ENCODE measurements around the gene TMEM86B.
A peak's percentile ranks its signal among the peaks of the same experiment; 100 is the strongest.

Gene TMEM86B, protein sequence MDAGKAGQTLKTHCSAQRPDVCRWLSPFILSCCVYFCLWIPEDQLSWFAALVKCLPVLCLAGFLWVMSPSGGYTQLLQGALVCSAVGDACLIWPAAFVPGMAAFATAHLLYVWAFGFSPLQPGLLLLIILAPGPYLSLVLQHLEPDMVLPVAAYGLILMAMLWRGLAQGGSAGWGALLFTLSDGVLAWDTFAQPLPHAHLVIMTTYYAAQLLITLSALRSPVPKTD

DNA sequence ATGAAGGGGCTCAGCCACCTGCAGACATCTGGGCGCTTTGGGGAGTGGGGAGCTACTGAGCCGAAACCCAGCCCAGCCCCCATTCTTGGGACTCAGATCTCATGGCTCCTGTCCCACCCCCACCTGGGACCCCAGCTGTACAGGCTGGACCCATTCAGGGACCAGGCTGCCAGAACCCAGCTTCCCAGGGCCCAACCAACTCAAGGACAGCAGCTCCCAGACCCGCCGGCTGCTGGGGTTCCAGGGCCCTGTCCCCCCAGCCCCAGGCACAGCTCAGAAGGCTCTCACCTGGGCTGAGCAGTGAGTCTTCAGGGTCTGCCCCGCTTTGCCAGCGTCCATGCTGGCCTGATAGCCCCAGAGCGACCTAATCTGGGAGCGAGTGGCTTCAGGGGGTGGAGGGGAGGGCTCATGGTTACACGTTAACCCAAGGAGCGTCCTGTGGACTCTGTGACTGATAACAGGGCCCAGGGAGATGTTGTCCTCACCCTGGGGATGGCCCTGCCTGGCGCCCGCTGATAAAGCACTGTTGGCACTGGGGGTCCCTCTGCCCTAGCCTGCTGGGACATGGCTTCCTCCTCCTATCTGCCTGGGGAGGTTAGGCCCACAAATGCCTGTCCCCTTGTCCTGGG, at the start of gene TMEM86B:
TSS of gene TMEM86B (minus strand) at position 361 of the 629 bp plus-strand sequence. CDS start at position 339, 22 bp downstream.
- no peak for DNase-seq

DNA sequence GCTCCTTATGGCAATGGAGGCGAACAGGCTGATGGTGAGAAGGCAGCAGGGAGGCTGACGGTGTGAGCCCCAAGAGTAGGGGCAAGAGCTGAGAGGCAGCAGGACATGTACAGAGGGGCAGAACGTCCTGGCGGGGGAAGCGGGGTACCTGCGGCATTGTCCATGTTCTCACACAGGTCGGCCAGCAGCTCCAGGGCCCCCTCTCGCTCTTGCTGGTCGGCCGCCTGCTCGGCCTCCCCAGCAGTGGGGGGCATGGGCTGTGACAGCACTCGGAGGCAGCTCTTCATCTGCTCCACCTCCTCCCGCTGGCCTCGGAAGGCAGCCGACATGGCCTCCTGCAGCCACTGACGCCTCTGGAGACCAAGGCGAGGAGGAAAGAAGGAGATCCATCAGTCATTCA, 48.9 kb upstream of the TMEM86B start:
- DNase-seq, result no peak

DNA sequence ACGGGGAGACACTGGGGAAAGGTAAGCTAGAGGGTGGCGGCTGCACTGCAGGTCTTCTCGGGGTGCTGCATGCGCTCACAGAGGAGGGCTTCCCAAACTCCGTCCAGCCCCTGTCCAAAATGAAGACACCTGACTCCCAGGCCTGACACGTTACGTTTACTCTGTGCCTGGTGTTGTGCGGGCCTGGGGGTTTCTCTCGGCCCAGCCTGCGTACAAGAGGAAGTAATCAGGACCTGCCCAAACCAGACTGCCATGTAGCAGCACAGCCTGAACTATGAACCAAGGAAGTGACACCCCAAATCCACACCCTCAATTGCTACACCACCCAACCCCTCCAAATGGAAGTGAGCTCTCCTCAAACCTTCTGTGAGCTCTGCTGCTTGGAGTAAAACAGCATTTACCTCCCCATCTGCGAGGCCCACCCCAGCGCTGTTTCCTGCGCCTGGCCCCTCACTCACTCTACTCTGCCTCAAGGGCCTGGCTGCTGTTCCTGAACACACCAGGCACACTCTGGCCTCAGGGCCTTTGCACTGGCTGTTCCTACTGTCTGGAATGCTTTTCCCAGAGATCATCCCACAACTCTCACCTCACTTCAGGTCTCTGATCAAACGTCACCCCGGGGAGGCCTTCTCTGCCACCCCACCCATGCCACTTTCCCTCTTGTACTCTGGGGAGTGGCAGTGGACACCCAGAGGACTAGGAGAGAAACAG, 48.3 kb upstream of the TMEM86B start:
- no peak for DNase-seq

DNA sequence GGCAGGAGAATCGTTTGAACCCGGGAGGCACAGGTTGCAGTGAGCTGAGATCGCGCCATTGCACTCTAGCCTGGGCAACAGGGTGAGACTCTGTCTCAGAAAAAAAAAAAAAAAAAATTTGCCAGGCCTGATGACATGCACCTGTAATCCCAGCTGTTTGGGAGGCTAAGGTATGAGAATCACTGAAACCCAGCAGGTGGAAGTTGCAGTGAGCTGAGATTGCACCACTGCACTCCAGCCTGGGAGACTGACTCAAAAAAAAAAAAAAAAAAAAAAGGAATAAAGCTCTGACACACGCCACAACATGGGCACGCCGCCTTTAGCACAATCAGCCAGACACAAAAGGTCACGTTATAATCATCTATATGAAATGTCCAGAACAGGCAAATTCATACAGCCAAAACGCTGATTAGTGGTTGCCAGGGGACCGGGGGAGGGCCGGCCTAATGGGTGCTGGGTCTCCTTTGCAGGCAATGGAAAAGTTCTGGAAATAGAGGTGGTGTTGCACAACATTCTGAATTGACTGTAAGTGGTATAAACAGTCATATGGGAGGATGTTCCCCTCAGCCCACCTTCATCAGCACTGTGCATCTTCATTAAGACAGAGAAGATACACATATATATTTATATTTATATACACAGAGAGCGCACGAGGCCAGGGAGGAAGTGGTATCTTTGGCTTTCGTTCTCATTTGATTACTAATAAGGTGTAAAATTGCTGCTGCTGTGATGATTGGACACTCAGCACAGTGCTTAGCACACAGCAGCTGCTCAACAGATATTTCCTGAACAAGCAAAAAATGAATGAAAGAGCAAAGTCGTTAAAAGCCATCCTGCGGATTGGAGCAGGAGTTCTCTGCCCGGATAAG, 47.5 kb upstream of the TMEM86B start:
- no peak for DNase-seq

DNA sequence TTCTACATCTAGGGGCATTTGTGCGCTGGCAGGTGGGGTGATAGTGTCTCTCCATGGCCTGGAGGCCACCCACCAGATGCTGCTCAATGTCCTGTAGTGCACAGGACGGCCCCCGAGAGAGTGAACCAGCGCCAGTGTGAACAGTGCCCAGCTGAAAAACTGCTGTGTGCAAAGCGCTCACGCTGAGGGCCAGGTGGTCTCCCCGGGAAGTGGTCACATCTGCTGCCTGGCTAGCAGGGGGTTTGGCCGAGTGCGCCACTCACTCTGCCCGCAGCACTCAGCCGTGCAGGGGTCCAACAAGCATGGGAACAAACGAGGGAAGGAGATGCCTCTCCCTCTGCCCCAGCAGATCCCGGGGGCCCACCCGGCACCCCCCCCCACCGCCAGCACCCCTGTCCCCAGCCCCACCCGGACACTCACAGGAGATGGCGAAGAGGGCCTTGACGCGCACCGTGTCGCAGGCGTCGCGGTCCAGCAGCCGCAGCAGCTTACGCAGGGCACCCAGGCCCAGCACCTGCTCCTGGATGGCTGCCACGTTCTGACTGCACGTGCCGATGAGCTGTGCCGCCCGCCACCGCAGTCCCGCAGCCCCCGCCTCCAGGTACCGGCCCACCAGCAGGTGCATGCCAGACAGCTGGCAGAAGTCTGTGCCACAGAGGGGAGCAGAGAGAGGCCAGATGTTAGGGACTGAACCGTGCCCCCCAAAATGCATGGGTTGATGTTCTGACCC, 45.6 kb upstream of the TMEM86B start:
- no peak for DNase-seq

DNA sequence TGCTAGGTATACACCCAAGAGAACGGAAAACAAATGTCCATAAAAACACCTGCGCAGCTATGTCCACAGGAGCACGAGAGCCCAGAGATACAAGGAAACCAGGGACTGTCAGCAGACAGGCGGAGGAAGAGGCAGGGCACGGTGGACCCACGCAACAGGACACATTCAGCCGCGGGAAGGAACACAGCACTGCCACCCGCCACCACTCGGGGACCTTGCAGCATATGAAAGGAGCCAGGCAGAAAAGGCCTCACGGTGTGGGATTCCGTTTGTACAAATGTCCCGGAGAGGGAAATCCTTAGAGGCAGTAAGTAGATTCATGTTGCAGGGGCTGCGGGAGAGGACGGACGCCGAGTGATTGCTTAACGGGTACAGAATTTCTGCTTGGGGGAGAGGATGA, 43.6 kb upstream of the TMEM86B start:
- no peak for DNase-seq

DNA sequence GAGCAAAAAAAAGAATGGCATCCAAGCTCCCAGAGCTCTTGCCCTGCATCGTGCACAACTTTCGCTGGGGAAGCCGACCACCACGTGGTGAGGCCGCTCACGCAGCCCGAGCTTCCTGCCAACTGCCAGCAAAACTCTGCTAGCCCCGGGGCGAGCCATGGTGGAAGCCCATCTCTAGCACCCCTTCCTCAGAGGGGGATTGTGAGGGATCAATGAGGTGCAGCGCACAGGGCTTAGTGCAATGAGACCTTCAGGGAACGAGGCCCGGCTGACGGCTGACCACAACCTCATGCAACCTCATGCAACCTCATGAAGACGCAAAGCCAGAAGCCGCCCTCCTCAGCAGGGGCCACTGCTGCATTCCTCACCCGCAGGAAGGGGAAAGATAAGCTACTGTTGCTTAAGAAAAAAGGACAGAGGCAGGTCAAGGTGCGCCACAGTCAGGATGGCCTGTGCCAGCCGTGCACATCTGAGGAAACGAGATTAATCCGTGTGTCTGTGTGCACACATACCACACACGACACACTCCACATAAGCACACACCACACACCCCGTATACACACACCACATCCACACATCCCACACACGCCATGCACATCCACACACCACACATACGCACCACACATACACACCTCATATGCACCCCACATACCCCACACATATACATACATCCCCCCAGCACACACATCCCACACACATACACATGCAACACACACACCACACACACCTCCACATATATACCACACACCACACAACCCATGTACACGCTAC, 41.8 kb upstream of the TMEM86B start:
- DNase-seq, result no peak

DNA sequence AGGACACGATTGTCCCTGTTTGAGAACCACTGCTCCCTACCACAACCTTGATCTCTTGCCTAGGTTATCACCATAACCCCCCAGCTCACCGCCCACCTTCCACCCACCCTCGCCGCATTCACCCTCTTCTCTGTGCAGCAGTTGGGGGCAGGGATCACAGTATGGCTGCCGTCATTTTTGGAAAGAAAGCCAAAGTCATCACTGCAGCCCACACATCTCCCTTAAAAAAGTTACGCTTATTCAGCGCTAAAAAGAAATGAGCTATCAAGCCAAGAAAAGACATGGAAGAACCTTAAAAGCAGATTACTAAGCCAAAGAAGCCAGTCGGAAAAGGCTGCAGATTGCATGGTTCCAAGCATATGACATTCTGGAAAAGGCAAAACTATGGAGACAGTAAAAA, 40.7 kb upstream of the TMEM86B start:
- no peak for DNase-seq

DNA sequence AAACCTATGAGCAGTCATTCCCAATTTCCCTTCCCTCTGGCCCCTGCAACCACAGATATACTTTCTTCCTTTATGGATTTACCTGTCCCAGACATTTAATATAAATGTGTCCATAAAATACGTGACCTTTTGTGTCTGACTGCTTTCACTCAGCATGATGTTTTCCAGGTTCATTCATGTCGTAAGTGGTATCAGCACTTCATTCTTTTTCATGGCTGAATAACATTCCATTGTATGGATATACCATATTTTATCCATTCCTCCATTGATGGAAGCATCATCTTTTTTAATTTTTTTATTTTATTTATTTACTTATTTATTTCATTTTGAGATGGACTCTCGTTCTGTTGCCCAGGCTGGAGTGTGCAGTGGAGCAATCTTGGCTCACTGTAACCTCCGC, 38.3 kb upstream of the TMEM86B start:
- DNase-seq, result no peak

DNA sequence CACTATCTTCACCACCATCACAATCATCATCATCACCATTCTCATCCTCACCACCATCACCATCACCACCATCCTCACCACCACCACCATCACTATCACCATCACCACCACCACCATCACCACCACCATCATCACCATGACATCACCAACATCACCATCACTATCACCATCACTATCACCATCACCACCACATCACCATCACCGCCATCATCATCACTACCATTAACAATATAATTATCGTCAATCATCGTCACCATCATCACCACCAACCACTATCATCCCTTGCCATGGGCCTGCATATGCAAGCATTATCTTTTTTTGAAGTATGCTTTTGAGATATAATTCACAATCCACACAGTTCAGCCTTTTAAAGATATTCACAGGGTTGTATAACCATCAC, 37.8 kb upstream of the TMEM86B start:
- DNase-seq, result no peak

DNA sequence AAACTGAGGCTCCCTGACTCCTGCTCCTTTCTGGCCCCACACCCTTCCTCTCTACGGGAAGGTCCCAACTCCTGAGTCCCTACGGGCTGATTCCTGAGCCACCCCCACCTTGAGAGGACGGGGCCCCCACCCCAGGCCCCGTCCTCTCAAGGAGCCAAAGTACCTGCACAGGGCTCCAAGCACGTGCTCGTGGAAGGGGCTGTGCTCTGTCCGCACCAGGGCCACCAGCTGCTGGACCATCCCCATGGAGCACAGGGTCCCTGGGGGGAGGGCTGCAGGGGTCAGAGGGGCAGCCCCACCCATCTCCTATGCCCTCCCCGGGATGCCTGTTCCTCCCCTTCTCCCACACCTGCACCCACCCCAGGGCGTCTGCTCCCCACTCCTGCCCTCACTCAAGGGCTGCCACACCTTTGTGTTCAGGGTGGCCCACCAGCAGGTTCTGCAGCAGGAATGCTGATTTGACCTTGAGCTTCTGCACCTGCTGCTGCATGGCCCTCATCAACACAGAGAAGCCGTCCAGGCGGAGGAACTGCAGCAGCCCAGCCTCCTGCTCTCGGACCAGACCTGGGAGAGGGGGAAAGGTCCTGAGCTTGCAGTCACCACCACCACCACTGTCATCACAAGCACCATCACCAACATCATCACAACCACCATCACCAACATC, 37.3 kb upstream of the TMEM86B start:
- DNase-seq, result no peak

DNA sequence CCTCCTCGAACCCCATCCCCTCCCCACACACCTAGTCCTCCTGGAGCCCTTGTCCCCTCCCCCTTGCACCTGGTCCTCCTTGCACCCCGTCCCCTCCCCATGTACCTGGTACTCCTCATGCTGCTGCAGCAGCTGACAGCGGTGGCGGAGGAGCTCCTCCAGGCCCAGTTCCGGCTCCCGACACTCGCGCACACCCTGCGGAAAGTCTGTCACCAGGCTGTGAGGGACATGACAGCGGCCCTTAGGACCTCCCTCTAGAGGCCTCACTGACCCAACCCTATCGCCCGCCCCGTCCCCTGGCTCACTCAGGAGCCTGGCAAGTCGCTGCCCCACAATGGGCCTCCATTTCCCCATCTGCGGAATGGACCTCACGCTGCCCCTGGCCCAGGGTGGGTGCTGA, 36.6 kb upstream of the TMEM86B start:
- DNase-seq, result no peak

DNA sequence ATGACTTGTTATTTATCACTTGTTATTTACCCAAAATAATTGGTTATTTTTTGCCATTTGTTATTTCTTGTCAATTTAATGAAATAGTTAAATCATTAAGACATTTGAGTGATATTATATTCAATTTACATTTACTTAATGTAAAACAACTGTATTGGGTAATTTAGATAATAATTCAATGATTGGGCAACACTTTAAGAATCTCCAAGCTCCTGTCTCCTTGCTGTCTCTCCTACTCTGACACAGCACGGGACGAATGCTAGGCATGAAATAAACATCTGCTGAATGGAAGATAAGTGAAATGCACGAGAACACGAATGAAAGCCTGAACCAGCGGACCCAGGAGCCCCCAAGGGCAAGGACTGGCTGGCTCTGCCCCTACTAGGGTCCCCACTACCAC, 36.0 kb upstream of the TMEM86B start:
- DNase-seq, result no peak

DNA sequence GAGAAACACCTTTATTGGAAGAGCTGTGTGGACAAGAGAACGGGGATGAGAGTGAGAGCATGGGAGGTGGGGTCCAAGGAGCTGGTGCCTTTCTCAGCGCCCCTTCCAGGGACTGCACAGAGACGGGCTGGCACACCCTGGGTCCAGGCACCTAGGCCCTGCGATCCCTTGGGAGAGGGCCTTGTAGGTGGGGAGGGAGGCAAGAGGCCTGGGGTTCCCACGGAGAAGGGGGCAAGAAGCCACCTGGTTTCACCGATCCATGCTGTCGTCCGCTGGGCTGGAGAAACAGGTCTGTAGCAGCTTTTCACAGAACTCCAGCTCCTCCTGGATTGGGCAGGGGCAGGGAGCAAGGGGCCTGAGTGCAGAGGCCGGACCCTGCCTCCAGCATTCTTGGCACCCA, 33.8 kb upstream of the TMEM86B start:
- no peak for DNase-seq

DNA sequence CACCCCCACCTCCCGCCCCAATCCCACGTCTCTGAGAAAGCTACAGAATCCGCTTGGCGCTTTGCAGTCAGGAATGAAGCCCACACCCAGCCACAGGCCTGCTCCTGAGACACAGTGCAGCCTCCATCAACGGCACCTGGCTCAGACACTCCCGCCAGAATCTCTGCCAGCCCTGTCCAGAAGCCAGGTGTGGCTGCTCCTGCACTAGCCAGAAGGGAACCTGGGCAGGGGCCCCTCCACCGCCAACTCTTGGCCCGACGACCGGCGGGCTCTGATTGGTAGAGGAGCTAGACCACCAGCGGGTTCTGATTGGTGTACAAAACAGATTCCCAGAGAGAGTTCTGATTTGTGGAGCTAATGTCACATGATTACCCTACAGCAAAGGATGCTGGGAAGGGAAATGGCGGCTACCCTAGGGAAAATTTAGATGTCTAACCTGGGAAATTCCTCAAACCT, 33.1 kb upstream of the TMEM86B start:
- no peak for DNase-seq

DNA sequence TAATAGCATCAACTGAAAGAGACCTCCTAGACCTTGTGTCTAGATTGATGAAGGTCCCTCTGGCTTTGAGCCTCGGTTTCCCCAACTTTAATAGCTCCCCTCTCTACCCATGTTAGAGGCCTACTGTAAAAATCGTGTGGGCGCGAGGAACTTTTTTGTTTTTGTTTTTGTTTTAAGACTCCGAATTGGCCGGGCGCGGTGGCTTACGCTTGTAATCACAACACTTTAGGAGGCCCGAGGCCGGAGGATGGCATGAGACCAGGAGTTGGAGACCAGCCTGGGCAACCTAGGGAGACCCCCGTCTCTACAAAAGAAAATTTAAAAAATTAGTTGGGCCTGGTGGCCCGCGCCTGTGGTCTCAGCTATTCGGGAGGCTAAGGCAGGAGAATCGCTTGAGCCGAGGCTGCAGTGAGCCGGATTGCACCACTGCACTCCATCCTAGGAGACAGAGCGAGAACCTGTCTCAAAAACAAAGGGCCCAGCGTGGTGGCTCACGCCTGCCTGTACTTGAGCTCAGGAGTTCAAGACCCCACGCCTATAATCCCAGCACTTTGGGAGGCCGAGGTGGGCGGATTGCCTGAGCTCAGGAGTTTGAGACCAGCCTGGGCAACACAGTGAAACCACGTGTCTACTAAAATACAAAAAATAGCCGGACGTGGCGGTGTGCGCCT, 31.1 kb upstream of the TMEM86B start:
- no peak for DNase-seq

DNA sequence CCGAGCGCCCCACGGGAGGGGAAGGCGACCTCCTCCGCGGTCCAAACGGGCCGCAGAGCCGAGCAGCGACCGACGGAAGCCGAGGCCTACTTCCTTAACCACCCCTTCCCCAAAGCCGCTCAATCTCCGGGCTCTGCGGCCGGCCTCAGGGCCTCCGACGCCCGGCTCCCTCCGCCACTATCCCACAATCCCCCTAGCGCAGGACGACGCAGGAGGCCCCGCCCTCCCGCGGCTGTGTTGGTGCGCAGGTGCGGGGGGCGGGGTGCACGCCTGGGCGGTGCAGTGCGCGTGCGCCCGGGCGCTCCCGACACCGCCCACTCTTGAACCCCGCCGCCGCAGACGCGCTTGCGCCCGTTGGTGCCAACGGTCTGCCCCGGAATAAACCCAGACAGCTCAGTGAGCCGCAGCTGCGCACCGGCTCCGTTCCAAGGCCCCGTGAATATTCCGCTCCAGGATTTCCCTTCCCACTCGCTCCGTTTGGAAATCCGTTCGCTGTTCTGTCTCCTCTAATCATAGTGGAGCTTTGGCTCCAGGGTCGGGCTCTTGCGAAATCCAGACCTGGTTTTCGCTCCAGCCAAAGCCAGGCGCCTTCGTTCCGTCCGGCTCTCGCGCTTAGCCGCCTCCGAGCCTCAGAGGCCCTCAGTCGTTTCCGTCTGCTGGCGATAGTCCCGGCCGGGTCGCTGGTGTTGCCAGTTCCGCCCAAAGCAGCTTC, 30.4 kb upstream of the TMEM86B start, which contains the start of gene PPP6R1:
TSS of gene PPP6R1 (minus strand) at position 190 of the 712 bp plus-strand sequence. CDS start 11,914 bp downstream, outside the sequence.
- peak; percentile 100 for DNase-seq

DNA sequence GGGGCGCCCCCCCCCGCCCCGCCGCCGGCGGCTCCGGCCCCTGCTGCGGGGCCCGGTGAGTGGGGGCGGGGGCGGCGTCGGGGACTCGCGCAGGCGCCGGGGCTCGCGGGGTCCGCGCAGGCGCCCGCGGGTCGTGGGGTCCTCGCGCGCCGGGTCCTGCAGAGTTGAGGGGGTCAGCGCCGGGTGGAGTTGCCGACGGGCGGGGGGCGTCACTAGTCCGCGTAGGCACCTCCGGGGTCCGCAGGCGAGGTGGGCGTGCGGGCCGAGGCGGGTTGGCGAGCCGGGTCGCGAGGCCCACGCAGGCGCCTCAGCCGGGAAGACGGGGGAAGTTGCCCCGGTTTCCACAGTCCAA, 29.9 kb upstream of the TMEM86B start:
- no peak for DNase-seq

All from right forelimb (tissue), 1 donor.